HG03196 (cell line): ENCODE results near the gene POLR2F.
"Not testable (repeated sequence)": the region's sequence is repeated elsewhere in the genome, so short reads cannot be mapped to it uniquely, and the experiment has no call there.

Experiments used
- ATAC-seq: cut with Tn5 transposase; IDR thresholded peaks from one replicate; pipeline ENCODE4 v1.9.1; 2021; ENCODE audit not compliant: unreplicated experiment

POLR2F gene

GRCh38 chr22:37953062-37953436 lies 450 bp upstream of the POLR2F start:
- peak; percentile 7 for ATAC-seq

- no peak for ATAC-seq
These were observed 1.2 kb downstream of the POLR2F start for GRCh38 chr22:37954686-37955085.

GRCh38 chr22:37955825-37956397 lies 2.4 kb downstream of the POLR2F start:
- ATAC-seq = not testable (repeated sequence)

- ATAC-seq = no peak
These were observed 3.7 kb downstream of the POLR2F start for GRCh38 chr22:37957232-37957631.

GRCh38 chr22:37959231-37959825 lies 5.8 kb downstream of the POLR2F start:
- ATAC-seq = no peak

- no peak for ATAC-seq
These were observed 7.6 kb downstream of the POLR2F start for GRCh38 chr22:37961062-37961461.

GRCh38 chr22:37965940-37966664 lies 12.6 kb downstream of the POLR2F start:
- no peak for ATAC-seq

- ATAC-seq = no peak
These were observed 13.6 kb downstream of the POLR2F start for GRCh38 chr22:37967147-37967546.

- no peak for ATAC-seq
These were observed 14.3 kb downstream of the POLR2F start for GRCh38 chr22:37967637-37968451.

- no peak for ATAC-seq
These were observed 15.2 kb downstream of the POLR2F start for GRCh38 chr22:37968452-37969251.

GRCh38 chr22:37970864-37971263 lies 17.4 kb downstream of the POLR2F start:
- ATAC-seq = no peak

- no peak for ATAC-seq
These were observed 18.3 kb downstream of the POLR2F start for GRCh38 chr22:37971475-37972434.

- no peak for ATAC-seq
These were observed 19.0 kb downstream of the POLR2F start for GRCh38 chr22:37972527-37972926.

- ATAC-seq = no peak
These were observed 20.0 kb downstream of the POLR2F start for GRCh38 chr22:37973271-37974170.

GRCh38 chr22:37975153-37975552 lies 21.7 kb downstream of the POLR2F start:
- no peak for ATAC-seq

- ATAC-seq = not testable (repeated sequence)
These were observed 22.5 kb downstream of the POLR2F start for GRCh38 chr22:37976022-37976421.

GRCh38 chr22:37976547-37976946 lies 23.0 kb downstream of the POLR2F start:
- no peak for ATAC-seq

GRCh38 chr22:37979782-37980181 lies 26.3 kb downstream of the POLR2F start:
- ATAC-seq = no peak
